ENCODE data around the gene TUBB.

DNA sequence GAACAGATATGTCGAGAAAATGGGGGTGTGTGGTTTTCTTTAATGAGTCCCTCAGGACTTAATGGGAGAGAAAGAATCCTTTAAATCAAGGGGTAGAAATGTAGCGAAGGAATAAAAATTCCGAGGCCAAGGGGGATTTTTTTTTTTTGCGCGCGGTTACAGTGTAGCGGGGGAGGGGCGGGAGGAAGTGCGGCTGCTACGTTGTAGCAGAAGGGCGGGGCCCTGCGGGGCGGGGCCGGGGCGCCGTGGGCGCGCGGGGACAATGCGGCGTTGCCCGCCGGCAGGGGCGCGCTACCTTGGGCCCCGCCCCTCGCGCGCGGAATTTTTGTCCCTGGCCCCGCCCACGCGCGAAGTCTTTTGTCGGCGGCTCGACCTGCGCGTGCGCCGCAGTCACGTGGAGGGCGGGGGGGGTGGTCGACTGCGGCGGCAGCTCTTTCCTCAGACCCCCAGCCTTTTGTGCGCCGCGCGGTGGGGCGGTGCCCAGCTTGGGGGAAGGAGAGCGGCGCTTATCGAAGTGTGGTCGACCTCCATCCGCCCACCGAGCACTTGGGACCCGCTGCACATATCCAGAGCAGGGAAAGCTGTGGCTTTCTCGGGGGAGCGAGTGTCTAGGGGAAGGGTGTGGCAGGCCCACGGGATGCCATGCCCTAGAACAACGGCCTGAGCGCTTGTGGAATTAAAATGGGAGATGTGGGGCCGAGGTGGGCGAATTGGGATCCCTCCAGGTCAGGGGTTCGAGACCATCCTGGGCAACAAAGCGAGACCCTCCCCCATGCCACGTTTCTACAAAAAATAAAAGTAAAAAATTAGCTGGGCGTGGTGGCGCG lies 1.3 kb downstream of the TUBB start:
- peak in 1 of 3 donors; percentile 18 for TF ChIP-seq CTCF (IDR thresholded peaks at IDR 0.05)
- no peak for TF ChIP-seq POLR2A (IDR thresholded peaks at IDR 0.05)
